Measurements from ENCODE around the gene MUC5B.

GRCh38 chr11:1306186-1307162 is 83.6 kb downstream of the MUC5B start:
- TF ChIP-seq CTCF (IDR thresholded peaks at IDR 0.05) (no peak), POLR2A (IDR thresholded peaks at IDR 0.05) (no peak)

Data from testis (tissue), 2 donors.